Ectodermal cell (in vitro differentiated cells): ENCODE results near the gene ZNF300.
"Not testable (repeated sequence)": the region's sequence is repeated elsewhere in the genome, so short reads cannot be mapped to it uniquely, and the experiment has no call there.

Experiments used
- H3K27ac ChIP-seq: 2 replicates; pipeline ENCODE4 v1.7.0; 2013; ENCODE audit warnings: mild to moderate bottlenecking, low read depth, low read length; ENCODE audit not compliant: insufficient read depth, poor library complexity, severe bottlenecking
- H3K27me3 ChIP-seq: 2 replicates; pipeline ENCODE4 v1.7.0; 2013; ENCODE audit warnings: mild to moderate bottlenecking, low read length; ENCODE audit not compliant: insufficient read depth, control insufficient read depth, poor library complexity, severe bottlenecking
- H3K36me3 ChIP-seq: one replicate; pipeline ENCODE4 v1.7.0; 2013; ENCODE audit warnings: low read length; ENCODE audit not compliant: control insufficient read depth, insufficient read depth
- H3K4me1 ChIP-seq: one replicate; pipeline ENCODE4 v1.7.0; 2013; ENCODE audit warnings: low read length; ENCODE audit not compliant: control insufficient read depth, insufficient read depth
- H3K4me3 ChIP-seq: 2 replicates; pipeline ENCODE4 v1.7.0; 2013; ENCODE audit warnings: low read depth, low read length, control low read depth; ENCODE audit not compliant: insufficient read depth
- H3K9me3 ChIP-seq: 2 replicates; pipeline ENCODE4 v1.7.0; 2013; ENCODE audit warnings: mild to moderate bottlenecking, low read length, moderate library complexity; ENCODE audit not compliant: control insufficient read depth
- WGBS, 2 experiments: methylation state at CpG; one replicate each; pipeline ENCODE4 v1.1.7; 2013; ENCODE audit warnings: missing lambda C conversion rate in 2 of 2; 5-methylcytosine and 5-hydroxymethylcytosine counted together

The ZNF300 gene

GRCh38 chr5:150846308-150846653 lies 58.5 kb downstream of the ZNF300 start, which contains the start of gene IRGM:
TSS of gene IRGM (plus strand) at chr5:150846521. CDS start at chr5:150848124, 1,603 bp downstream.
- H3K9me3 ChIP-seq, H3K4me1 ChIP-seq, H3K4me3 ChIP-seq, H3K36me3 ChIP-seq, H3K27me3 ChIP-seq, H3K27ac ChIP-seq: not testable (repeated sequence)
- 88 to 90% methylated on average over 3 of the region's 3 CpGs for WGBS, 2 experiments

- not testable (repeated sequence) for H3K27ac ChIP-seq, H3K9me3 ChIP-seq, H3K4me3 ChIP-seq, H3K36me3 ChIP-seq, H3K4me1 ChIP-seq, H3K27me3 ChIP-seq
- WGBS, 2 experiments = 95 to 96% methylated on average over 32 of the region's 32 CpGs
Observed at GRCh38 chr5:150845185-150845859, 59.5 kb downstream of the ZNF300 start.
